Activated CD8-positive, alpha-beta T cell treated with anti-CD3 and anti-CD28 coated beads, Interleukin-2, amount 10 ng/mL, durations not matched to agents 7 days and 5 days (primary cell): Measurements from ENCODE around the gene TSGA10. TPM values are rescaled to one million over a fixed set of nuclear protein-coding genes. Genes with fewer than 3 reads are reported as not detected.

Source experiments
- ATAC-seq: fragments of 150-1000 bp; cut with Tn5 transposase; one replicate; pipeline ENCODE4 v1.10.0; 2021; ENCODE audit warnings: moderate library complexity
- CTCF ChIA-PET: fragments of 350-600 bp; sonication (Branson Sonifier 250); formaldehyde crosslinking; loops from one replicate; lab custom pipeline; 2021; ENCODE audit warnings: antibody characterized with exemption; lab: Charles Lee
- POLR2A ChIA-PET: fragments of 350-600 bp; sonication (Branson Sonifier 250); formaldehyde crosslinking; loops from one replicate; lab custom pipeline; 2021; ENCODE audit warnings: antibody characterized with exemption; lab: Charles Lee
- DNase-seq: peaks from one replicate; pipeline ENCODE4 v3.0.0-alpha.2; 2020
- H3K27ac Mint-ChIP-seq: one replicate; pipeline ENCODE4 v1.8.0; 2021; ENCODE audit warnings: mild to moderate bottlenecking, mixed read lengths
- H3K27me3 Mint-ChIP-seq: one replicate; pipeline ENCODE4 v1.8.0; 2021; ENCODE audit warnings: low read depth, mixed read lengths
- H3K36me3 Mint-ChIP-seq: one replicate; pipeline ENCODE4 v1.8.0; 2021; ENCODE audit warnings: low read depth, mixed read lengths
- H3K4me1 Mint-ChIP-seq: one replicate; pipeline ENCODE4 v1.8.0; 2021; ENCODE audit warnings: low read depth, mixed read lengths
- H3K4me3 Mint-ChIP-seq: one replicate; pipeline ENCODE4 v1.8.0; 2021; ENCODE audit warnings: mild to moderate bottlenecking, mixed read lengths
- H3K9me3 Mint-ChIP-seq: one replicate; pipeline ENCODE4 v1.8.0; 2022; ENCODE audit warnings: mixed read lengths; ENCODE audit not compliant: insufficient read depth
- total RNA-seq, 2 experiments: library from RNA; stranded (reverse); gene quantifications; one replicate each; pipeline ENCODE4 v1.2.3, GENCODE V29; 2021

The TSGA10 gene
- total RNA-seq, 2 experiments from 2014 or later, result 6.0 to 6.9 TPM

- ATAC-seq (no peak), DNase-seq (no peak)
- ChIA-PET CTCF (interaction anchor here (0.8 to 2.7 kb wide), 2 partner anchors 155 to 160 kb away, joined by 4 to 17 read pairs; partner anchors contain the start of genes EIF5B and TXNDC9), POLR2A (interaction anchor here (0.5 to 0.8 kb wide), 2 partner anchors 28 to 322 kb away, joined by 3 to 5 read pairs; partner anchors contain the start of genes LIPT1 and TSGA10)
- H3K27ac Mint-ChIP-seq, result peak overlapping the region; percentile 92
- H3K36me3 Mint-ChIP-seq, result peaks cover 20% of the 10 kb centered on the region
- H3K4me3 Mint-ChIP-seq, result peak overlapping the region; percentile 97
- peaks cover 40% of the 10 kb centered on the region for H3K4me1 Mint-ChIP-seq
- H3K9me3 Mint-ChIP-seq, result no peaks in the 10 kb centered on the region
- no peaks in the 10 kb centered on the region for H3K27me3 Mint-ChIP-seq
Observed at GRCh38 chr2:99181624-99182000, 26.9 kb upstream of the TSGA10 start.

GRCh38 chr2:99180755-99181623 is 26.2 kb upstream of the TSGA10 start, which contains the start of the genes MITD1 and MRPL30:
Gene MITD1, minus strand, starts transcription at chr2:99181058. Its CDS starts 77 bp downstream, at chr2:99180981.
Gene MRPL30, plus strand, starts transcription at chr2:99181184. Its CDS starts 5,020 bp downstream, at chr2:99186204.
- Mint-ChIP-seq H3K36me3 (peaks cover 20% of the 10 kb centered on the region), H3K27me3 (no peaks in the 10 kb centered on the region), H3K9me3 (no peaks in the 10 kb centered on the region), H3K4me3 (peak within 1 kb of the TSS; percentile 97), H3K4me1 (peaks cover 41% of the 10 kb centered on the region), H3K27ac (peak within 1 kb of the TSS; percentile 92)
- ATAC-seq (peak; percentile 91), DNase-seq (peak; percentile 94)
- CTCF ChIA-PET, result interaction anchor here (0.6 to 2.7 kb wide), 13 partner anchors 10 to 768 kb away, joined by 3 to 17 read pairs (median 4); partner anchors contain the start of genes C2orf15, EIF5B, LIPT1 and REV1
- POLR2A ChIA-PET, result interaction anchor here (0.5 to 1.8 kb wide), 11 partner anchors 12 to 572 kb away, joined by 3 to 23 read pairs (median 3); partner anchors contain the start of genes C2orf15, EIF5B, LIPT1 and TSGA10

GRCh38 chr2:99171377-99172140 is 16.8 kb upstream of the TSGA10 start:
- ATAC-seq (no peak), DNase-seq (no peak)
- Mint-ChIP-seq H3K9me3 (no peaks in the 10 kb centered on the region), H3K36me3 (peaks cover 44% of the 10 kb centered on the region), H3K27me3 (no peaks in the 10 kb centered on the region), H3K4me3 (no peak overlapping the region), H3K4me1 (peaks cover 20% of the 10 kb centered on the region), H3K27ac (no peak overlapping the region)
- CTCF ChIA-PET, result no interaction called here
- POLR2A ChIA-PET, result no interaction called here

- Mint-ChIP-seq H3K27me3 (no peaks in the 10 kb centered on the region), H3K4me3 (no peak overlapping the region), H3K36me3 (peaks cover 58% of the 10 kb centered on the region), H3K4me1 (peaks cover 12% of the 10 kb centered on the region), H3K27ac (no peak overlapping the region), H3K9me3 (no peaks in the 10 kb centered on the region)
- POLR2A ChIA-PET, result no interaction called here
- CTCF ChIA-PET, result interaction anchor here (0.6 to 3.7 kb wide), 2 partner anchors 11 to 16 kb away, joined by 3 to 23 read pairs; no protein-coding TSS in a partner anchor
- no peak for ATAC-seq
- DNase-seq, result no peak
Observed at GRCh38 chr2:99169534-99169933, 14.8 kb upstream of the TSGA10 start.

GRCh38 chr2:99166218-99166617 is 11.5 kb upstream of the TSGA10 start:
- H3K4me3 Mint-ChIP-seq, result no peak overlapping the region
- H3K4me1 Mint-ChIP-seq, result peaks cover 12% of the 10 kb centered on the region
- CTCF ChIA-PET, result interaction anchor here (1.2 to 3.7 kb wide), 3 partner anchors 8 to 14 kb away, joined by 3 to 23 read pairs (median 4); partner anchors contain the start of genes LIPT1 and TSGA10
- no peak for ATAC-seq
- POLR2A ChIA-PET, result no interaction called here
- DNase-seq, result no peak
- H3K27me3 Mint-ChIP-seq, result no peaks in the 10 kb centered on the region
- peaks cover 52% of the 10 kb centered on the region for H3K36me3 Mint-ChIP-seq
- no peaks in the 10 kb centered on the region for H3K9me3 Mint-ChIP-seq
- H3K27ac Mint-ChIP-seq, result no peak overlapping the region

GRCh38 chr2:99159594-99159993 is 4.9 kb upstream of the TSGA10 start:
- ChIA-PET POLR2A (no interaction called here), CTCF (interaction anchor here (1.4 to 2.6 kb wide), 2 partner anchors 8 to 25 kb away, joined by 5 to 23 read pairs; no protein-coding TSS in a partner anchor)
- ATAC-seq, result no peak
- no peak for DNase-seq
- Mint-ChIP-seq H3K27ac (no peak overlapping the region), H3K9me3 (no peaks in the 10 kb centered on the region), H3K4me3 (no peak overlapping the region), H3K4me1 (peaks cover 23% of the 10 kb centered on the region), H3K36me3 (peaks cover 37% of the 10 kb centered on the region), H3K27me3 (no peaks in the 10 kb centered on the region)

GRCh38 chr2:99158599-99158998 is 3.9 kb upstream of the TSGA10 start:
- Mint-ChIP-seq H3K4me3 (no peak overlapping the region), H3K4me1 (peaks cover 33% of the 10 kb centered on the region), H3K27ac (no peak overlapping the region), H3K36me3 (peaks cover 33% of the 10 kb centered on the region), H3K9me3 (no peaks in the 10 kb centered on the region), H3K27me3 (no peaks in the 10 kb centered on the region)
- ATAC-seq (no peak), DNase-seq (no peak)
- ChIA-PET CTCF (interaction anchor here (0.5 to 2.6 kb wide), 6 partner anchors 9 to 38 kb away, joined by 3 to 23 read pairs (median 4); partner anchors contain the start of genes MITD1 and MRPL30), POLR2A (no interaction called here)

GRCh38 chr2:99156891-99157290 is 2.1 kb upstream of the TSGA10 start:
- CTCF ChIA-PET, result interaction anchor here (1.1 to 2.6 kb wide), 4 partner anchors 11 to 23 kb away, joined by 3 to 23 read pairs (median 8); partner anchors contain the start of genes C2orf15, MITD1 and MRPL30
- Mint-ChIP-seq H3K36me3 (peaks cover 29% of the 10 kb centered on the region), H3K9me3 (no peaks in the 10 kb centered on the region), H3K4me3 (no peak overlapping the region), H3K4me1 (peaks cover 34% of the 10 kb centered on the region), H3K27me3 (no peaks in the 10 kb centered on the region), H3K27ac (peak overlapping the region; percentile 18)
- POLR2A ChIA-PET, result interaction anchor here (1.6 kb wide), 1 partner anchor 15 kb away, joined by 4 read pairs; the partner anchor contains the start of gene C2orf15
- no peak for ATAC-seq
- DNase-seq, result no peak

- no peak for ATAC-seq
- POLR2A ChIA-PET, result interaction anchor here (0.6 to 2.1 kb wide), 8 partner anchors 8 to 382 kb away, joined by 3 to 18 read pairs (median 5); partner anchors contain the start of genes C2orf15, MITD1 and MRPL30
- peak overlapping the region; percentile 79 for H3K4me3 Mint-ChIP-seq
Observed at GRCh38 chr2:99153921-99154604, 679 bp downstream of the TSGA10 start.

GRCh38 chr2:99152199-99152895 is 2.4 kb downstream of the TSGA10 start:
- DNase-seq (no peak), ATAC-seq (no peak)
- Mint-ChIP-seq H3K36me3 (peaks cover 13% of the 10 kb centered on the region), H3K4me3 (no peak overlapping the region), H3K27ac (no peak overlapping the region), H3K27me3 (no peaks in the 10 kb centered on the region), H3K9me3 (no peaks in the 10 kb centered on the region), H3K4me1 (peaks cover 34% of the 10 kb centered on the region)
- POLR2A ChIA-PET, result interaction anchor here (2.0 kb wide), 1 partner anchor 11 kb away, joined by 9 read pairs; the partner anchor contains the start of gene C2orf15
- CTCF ChIA-PET, result no interaction called here

More at GRCh38 chr2:99153921-99154604, 679 bp downstream of the TSGA10 start:
- no peaks in the 10 kb centered on the region for H3K27me3 Mint-ChIP-seq
- H3K9me3 Mint-ChIP-seq, result no peaks in the 10 kb centered on the region
- no peak for DNase-seq
- H3K36me3 Mint-ChIP-seq, result peaks cover 20% of the 10 kb centered on the region
- H3K27ac Mint-ChIP-seq, result peak overlapping the region; percentile 95
- CTCF ChIA-PET, result interaction anchor here (0.6 to 3.6 kb wide), 5 partner anchors 13 to 70 kb away, joined by 3 to 21 read pairs (median 4); partner anchors contain the start of genes C2orf15, MITD1 and MRPL30
- peaks cover 34% of the 10 kb centered on the region for H3K4me1 Mint-ChIP-seq
